GM13977 (cell line): ENCODE data around the gene SORL1-AS1.

Experiments
- DNase-seq: peaks from one replicate; pipeline ENCODE4 v3.0.0; 2012; ENCODE audit warnings: low spot score
- in situ Hi-C: fragments of 300-500 bp; cut with MboI; formaldehyde crosslinking; loops from one replicate; pipeline ENCODE4 v1.12.0; 2022; ENCODE audit warnings: low sequenced_read_pairs, low pct_unique_long_range_greater_than_20kb, mixed read lengths, inconsistent platforms; ENCODE audit not compliant: unreplicated experiment
- TF ChIP-seq, protein P1 (sequence below): IDR thresholded peaks from 2 replicates; pipeline ENCODE4 v1.5.1; 2012; ENCODE audit warnings: mild to moderate bottlenecking, control low read depth; ENCODE audit not compliant: insufficient read depth; ENCODE audit errors: extremely low read depth, missing control alignments

SORL1-AS1 gene

DNA sequence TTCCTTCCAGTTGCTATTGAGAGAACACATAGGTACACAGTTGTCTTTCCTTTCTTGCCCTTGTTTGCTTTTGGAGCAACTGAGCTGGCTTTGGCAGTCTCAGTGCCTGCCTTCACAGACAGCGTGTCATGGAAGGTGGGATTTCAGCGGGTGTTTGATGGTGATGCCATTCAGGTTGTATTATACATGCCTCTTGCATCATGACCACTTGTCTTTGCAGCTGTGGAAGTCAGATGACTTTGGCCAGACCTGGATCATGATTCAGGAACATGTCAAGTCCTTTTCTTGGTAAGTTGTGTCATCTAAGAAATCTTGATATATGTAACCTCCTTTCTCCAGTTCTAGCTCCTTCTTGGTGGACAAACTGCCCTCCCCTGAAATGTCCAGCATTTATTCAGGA is 37.1 kb upstream of the SORL1-AS1 start:
- DNase-seq, result no peak
- TF ChIP-seq, protein P1, sequence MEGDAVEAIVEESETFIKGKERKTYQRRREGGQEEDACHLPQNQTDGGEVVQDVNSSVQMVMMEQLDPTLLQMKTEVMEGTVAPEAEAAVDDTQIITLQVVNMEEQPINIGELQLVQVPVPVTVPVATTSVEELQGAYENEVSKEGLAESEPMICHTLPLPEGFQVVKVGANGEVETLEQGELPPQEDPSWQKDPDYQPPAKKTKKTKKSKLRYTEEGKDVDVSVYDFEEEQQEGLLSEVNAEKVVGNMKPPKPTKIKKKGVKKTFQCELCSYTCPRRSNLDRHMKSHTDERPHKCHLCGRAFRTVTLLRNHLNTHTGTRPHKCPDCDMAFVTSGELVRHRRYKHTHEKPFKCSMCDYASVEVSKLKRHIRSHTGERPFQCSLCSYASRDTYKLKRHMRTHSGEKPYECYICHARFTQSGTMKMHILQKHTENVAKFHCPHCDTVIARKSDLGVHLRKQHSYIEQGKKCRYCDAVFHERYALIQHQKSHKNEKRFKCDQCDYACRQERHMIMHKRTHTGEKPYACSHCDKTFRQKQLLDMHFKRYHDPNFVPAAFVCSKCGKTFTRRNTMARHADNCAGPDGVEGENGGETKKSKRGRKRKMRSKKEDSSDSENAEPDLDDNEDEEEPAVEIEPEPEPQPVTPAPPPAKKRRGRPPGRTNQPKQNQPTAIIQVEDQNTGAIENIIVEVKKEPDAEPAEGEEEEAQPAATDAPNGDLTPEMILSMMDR, result no peak
- in situ Hi-C loops, result no loop called here

DNA sequence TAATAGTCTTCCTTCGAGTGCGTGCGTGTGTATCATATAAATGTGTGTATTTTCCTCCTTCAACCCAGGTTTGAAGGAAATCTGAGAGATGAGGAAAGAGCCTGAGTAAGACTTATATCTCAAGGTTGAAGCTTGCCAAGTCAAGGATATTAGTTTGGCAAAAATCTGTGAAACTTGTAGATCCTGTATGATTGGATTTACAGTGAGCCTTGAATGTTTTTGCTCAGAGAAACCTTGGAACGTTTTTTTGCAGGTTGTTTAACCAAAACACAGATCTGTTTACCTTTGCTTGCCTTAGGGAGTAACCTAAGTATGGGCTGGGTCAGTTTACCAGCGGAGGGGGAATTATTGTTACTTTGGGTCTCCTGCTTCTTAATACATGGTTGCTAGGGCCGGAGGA is 35.9 kb upstream of the SORL1-AS1 start:
- DNase-seq, result no peak
- in situ Hi-C loops, result no loop called here
- TF ChIP-seq, protein P1, result no peak

- TF ChIP-seq, protein P1, result no peak
- DNase-seq, result no peak
- in situ Hi-C loops, result no loop called here
Measured at GRCh38 chr11:121488170-121488569, 35.4 kb upstream of the SORL1-AS1 start.

- in situ Hi-C loops, result no loop called here
- TF ChIP-seq, protein P1, result no peak
- no peak for DNase-seq
Measured at GRCh38 chr11:121487191-121487590, 34.4 kb upstream of the SORL1-AS1 start.

DNA sequence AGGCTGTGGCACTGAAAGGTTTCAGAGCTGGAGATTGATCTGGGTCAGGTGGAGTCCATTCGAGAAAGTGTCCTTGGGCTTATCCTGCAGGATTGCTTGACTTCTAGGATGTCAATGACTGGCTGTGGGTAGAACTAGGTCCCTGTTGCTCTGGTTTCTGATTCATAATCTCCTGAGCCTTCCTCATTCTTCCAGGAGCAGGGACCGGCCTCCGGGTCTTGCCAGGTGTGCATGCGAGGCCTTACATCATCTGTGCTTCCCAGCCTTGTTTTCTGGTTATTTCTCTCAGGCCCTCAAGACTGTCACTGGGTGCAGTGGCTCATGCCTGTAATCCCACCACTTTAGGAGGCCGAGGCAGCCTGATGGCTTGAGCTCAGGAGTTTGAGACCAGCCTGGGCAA is 33.3 kb upstream of the SORL1-AS1 start:
- TF ChIP-seq, protein P1, result no peak
- no peak for DNase-seq
- in situ Hi-C loops, result no loop called here

GRCh38 chr11:121485216-121485615 is 32.4 kb upstream of the SORL1-AS1 start:
- in situ Hi-C loops, result no loop called here
- no peak for DNase-seq
- TF ChIP-seq, protein P1, result no peak

- DNase-seq, result no peak
- TF ChIP-seq, protein P1, result no peak
- in situ Hi-C loops, result no loop called here
Measured at GRCh38 chr11:121483805-121484480, 31.2 kb upstream of the SORL1-AS1 start.
